ENCODE data around the gene ZNF253. TPM values are rescaled to one million over a fixed set of nuclear protein-coding genes. Genes with fewer than 3 reads are reported as not detected.

ZNF253 gene
- total RNA-seq (2021) (10.0 and 13.7 TPM in 2 replicates), Bru-seq, nascent RNA (percentile 85 among the genes with signal in this experiment), BruChase-seq, experiment 1, labeled RNA remaining after a 2-hour chase (percentile 75 among the genes with signal in this experiment), BruChase-seq, experiment 2, labeled RNA remaining after a 6-hour chase (percentile 72 among the genes with signal in this experiment)
- long read RNA-seq, transcript ZNF253-203 (4 exons, 3,519 nt) = major isoform, 13 of 23 reads
- long read RNA-seq, transcript ZNF253-201 (2 exons, 2,268 nt) = minor isoform, 5 of 23 reads
- long read RNA-seq, partial matches to known transcripts = 2 of 23 reads
- long read RNA-seq, other reads (novel, unspliced or antisense) = 2 of 23 reads

DNA sequence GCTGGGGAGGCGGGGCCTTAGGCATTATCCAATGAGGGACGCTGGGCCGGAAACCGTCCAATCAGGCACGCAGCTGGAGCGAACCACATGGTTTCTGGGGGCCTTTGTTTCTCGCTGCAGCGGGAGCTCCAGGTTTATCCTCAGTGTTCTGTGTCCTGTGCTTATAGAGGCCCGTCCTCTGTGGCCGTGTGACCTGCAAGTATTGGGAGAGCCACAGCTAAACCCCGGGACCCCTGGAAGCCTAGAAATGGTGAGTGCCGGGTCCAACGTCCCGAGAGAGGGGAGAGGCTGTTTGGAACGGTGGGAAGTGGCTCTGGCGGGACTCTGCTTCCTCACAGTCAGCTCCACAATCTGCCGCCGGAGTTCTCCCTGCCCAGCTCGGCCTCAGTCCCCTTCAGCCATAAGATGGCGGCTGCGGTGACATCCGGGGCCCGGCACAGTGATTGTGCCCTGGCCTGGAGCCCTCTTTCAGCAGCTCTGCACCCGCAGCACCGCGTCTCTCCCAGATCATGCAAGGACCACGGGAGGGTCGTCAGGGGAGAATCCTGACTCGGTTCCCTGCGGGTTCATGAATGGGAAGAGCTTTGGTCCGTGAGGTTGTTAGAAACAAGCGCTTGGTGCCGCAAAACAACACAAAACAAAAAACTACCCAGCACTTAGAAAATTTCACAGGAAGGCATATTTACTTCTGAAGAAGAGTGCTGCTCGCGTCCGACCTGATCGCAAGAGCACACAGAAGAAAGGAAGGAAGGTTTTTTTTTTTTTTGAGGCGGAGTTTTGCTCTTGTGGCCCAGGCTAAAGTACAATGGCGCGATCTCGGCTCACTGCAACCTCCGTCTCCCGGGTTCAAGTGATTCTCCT lies at the start of gene ZNF253:
Gene ZNF253, plus strand, starts transcription at position 133 of the 861 bp plus-strand sequence. Its CDS starts 115 bp downstream, at position 248.
- no peaks in the 10 kb centered on the region for H3K4me1 ChIP-seq (ENCODE audit: insufficient read depth, low read length, poor library complexity, severe bottlenecking)
- no peaks in the 10 kb centered on the region for H3K27me3 ChIP-seq (replicated peaks; ENCODE audit: insufficient read depth, low read depth, low read length, poor library complexity)
- H3K36me3 ChIP-seq (ENCODE audit: insufficient read depth, low read length, poor library complexity, severe bottlenecking) = peaks cover 4% of the 10 kb centered on the region
- CTCF ChIA-PET = interaction anchor here (0.7 kb wide), 1 partner anchor 52 kb away, joined by 3 read pairs; no protein-coding TSS in a partner anchor
- TF ChIP-seq, protein P1, sequence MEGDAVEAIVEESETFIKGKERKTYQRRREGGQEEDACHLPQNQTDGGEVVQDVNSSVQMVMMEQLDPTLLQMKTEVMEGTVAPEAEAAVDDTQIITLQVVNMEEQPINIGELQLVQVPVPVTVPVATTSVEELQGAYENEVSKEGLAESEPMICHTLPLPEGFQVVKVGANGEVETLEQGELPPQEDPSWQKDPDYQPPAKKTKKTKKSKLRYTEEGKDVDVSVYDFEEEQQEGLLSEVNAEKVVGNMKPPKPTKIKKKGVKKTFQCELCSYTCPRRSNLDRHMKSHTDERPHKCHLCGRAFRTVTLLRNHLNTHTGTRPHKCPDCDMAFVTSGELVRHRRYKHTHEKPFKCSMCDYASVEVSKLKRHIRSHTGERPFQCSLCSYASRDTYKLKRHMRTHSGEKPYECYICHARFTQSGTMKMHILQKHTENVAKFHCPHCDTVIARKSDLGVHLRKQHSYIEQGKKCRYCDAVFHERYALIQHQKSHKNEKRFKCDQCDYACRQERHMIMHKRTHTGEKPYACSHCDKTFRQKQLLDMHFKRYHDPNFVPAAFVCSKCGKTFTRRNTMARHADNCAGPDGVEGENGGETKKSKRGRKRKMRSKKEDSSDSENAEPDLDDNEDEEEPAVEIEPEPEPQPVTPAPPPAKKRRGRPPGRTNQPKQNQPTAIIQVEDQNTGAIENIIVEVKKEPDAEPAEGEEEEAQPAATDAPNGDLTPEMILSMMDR (conservative IDR thresholded peaks at IDR 0.05; ENCODE audit: low read depth, low read length) = no peak
- no peak for TF ChIP-seq EZH2 (IDR thresholded peaks at IDR 0.05; ENCODE audit: borderline replicate concordance, low read depth, low read length, poor library complexity, severe bottlenecking)
- peak within 1 kb of the TSS; percentile 90 for H3K27ac ChIP-seq (ENCODE audit: low read depth, low read length, poor library complexity, severe bottlenecking)
- peaks cover 28% of the 10 kb centered on the region for H3K9me3 ChIP-seq (ENCODE audit: low read depth, low read length, poor library complexity, severe bottlenecking)
- intact Hi-C loops (cut with micrococcal nuclease; ENCODE audit: unreplicated experiment) = no loop called here
- peak within 1 kb of the TSS; percentile 69 for H3K4me3 ChIP-seq (ENCODE audit: low read depth, low read length, poor library complexity, severe bottlenecking)
- DNase-seq (ENCODE audit: low spot score) = peak; percentile 97
- BruUV-seq (replicated peaks) = TSS peak; percentile 44
- POLR2A ChIA-PET (ENCODE audit: low non-redundant PET) = interaction anchor here (1.0 kb wide), 1 partner anchor 133 kb away, joined by 3 read pairs; the partner anchor contains the start of gene ZNF14

DNA sequence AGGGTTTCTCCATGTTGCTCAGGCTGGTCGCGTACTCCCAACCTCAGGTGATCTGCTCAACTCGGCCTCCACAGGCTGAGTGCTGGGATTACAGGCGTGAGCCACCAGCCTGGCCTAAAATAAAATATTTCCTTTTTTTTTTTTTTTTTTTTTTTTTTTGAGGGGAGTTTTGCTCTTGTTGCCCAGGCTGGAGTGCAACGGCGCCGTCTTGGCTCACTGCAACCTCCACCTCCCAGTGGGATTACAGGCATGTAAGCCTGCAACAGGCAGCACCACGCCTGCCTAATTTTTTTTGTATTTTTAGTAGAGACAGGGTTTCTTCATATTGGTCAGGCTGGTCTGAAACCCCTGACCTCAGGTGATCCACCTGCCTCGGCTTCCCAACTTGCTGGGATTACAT lies 49.0 kb upstream of the ZNF253 start:
- Histone ChIP-seq H3K36me3 (ENCODE audit: insufficient read depth, low read length, poor library complexity, severe bottlenecking) (peaks cover 17% of the 10 kb centered on the region), H3K27ac (ENCODE audit: low read depth, low read length, poor library complexity, severe bottlenecking) (no peak overlapping the region), H3K4me1 (ENCODE audit: insufficient read depth, low read length, poor library complexity, severe bottlenecking) (no peaks in the 10 kb centered on the region), H3K4me3 (ENCODE audit: low read depth, low read length, poor library complexity, severe bottlenecking) (no peak overlapping the region), H3K27me3 (replicated peaks; ENCODE audit: insufficient read depth, low read depth, low read length, poor library complexity) (no peaks in the 10 kb centered on the region), H3K9me3 (ENCODE audit: low read depth, low read length, poor library complexity, severe bottlenecking) (peaks cover 11% of the 10 kb centered on the region)
- intact Hi-C loops (cut with micrococcal nuclease; ENCODE audit: unreplicated experiment) = no loop called here
- DNase-seq (ENCODE audit: low spot score) = no peak
- BruUV-seq (replicated peaks) = no TSS peak
- CTCF ChIA-PET = no interaction called here
- POLR2A ChIA-PET (ENCODE audit: low non-redundant PET) = no interaction called here
- TF ChIP-seq, protein P1 (conservative IDR thresholded peaks at IDR 0.05; ENCODE audit: low read depth, low read length) = no peak

DNA sequence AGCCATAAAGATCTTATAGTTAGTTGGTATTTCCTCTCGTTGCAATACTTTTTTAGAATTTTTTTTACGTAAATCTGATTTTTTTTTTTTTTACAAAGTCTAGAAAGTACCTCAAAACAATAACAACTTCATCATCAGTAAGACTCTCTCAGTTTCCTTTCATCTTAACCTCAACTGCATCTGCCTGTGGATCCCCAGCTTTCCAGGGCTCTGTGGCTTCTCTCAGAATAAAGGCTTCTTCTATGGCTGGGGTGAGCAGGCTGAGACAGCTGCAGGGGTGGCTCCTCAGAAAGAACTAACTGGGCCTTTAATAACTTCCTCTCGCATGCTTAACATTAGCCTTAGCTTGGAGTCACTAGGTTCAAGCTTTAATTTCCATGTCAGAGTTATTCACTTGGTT lies 48.3 kb upstream of the ZNF253 start:
- no TSS peak for BruUV-seq (replicated peaks)
- CTCF ChIA-PET = no interaction called here
- Histone ChIP-seq H3K27ac (ENCODE audit: low read depth, low read length, poor library complexity, severe bottlenecking) (no peak overlapping the region), H3K4me3 (ENCODE audit: low read depth, low read length, poor library complexity, severe bottlenecking) (no peak overlapping the region), H3K36me3 (ENCODE audit: insufficient read depth, low read length, poor library complexity, severe bottlenecking) (peaks cover 17% of the 10 kb centered on the region), H3K27me3 (replicated peaks; ENCODE audit: insufficient read depth, low read depth, low read length, poor library complexity) (no peaks in the 10 kb centered on the region), H3K9me3 (ENCODE audit: low read depth, low read length, poor library complexity, severe bottlenecking) (peaks cover 11% of the 10 kb centered on the region), H3K4me1 (ENCODE audit: insufficient read depth, low read length, poor library complexity, severe bottlenecking) (no peaks in the 10 kb centered on the region)
- no peak for DNase-seq (ENCODE audit: low spot score)
- intact Hi-C loops (cut with micrococcal nuclease; ENCODE audit: unreplicated experiment) = no loop called here
- TF ChIP-seq, protein P1 (conservative IDR thresholded peaks at IDR 0.05; ENCODE audit: low read depth, low read length) = no peak
- no peak for TF ChIP-seq EZH2 (IDR thresholded peaks at IDR 0.05; ENCODE audit: borderline replicate concordance, low read depth, low read length, poor library complexity, severe bottlenecking)
- POLR2A ChIA-PET (ENCODE audit: low non-redundant PET) = no interaction called here

All from A673 (cell line).